HG02884 (cell line): ENCODE results near the gene CASR.
A peak's percentile ranks its signal among the peaks of the same experiment; 100 is the strongest.

Source experiments
- ATAC-seq: cut with Tn5 transposase; IDR thresholded peaks from one replicate; pipeline ENCODE4 v1.9.1; 2021; ENCODE audit warnings: mild to moderate bottlenecking, moderate library complexity; ENCODE audit not compliant: unreplicated experiment

Gene CASR

GRCh38 chr3:122301063-122301462 lies 117.6 kb downstream of the CASR start:
- ATAC-seq: peak; percentile 44

GRCh38 chr3:122305818-122306621 lies 122.6 kb downstream of the CASR start:
- no peak for ATAC-seq

- ATAC-seq: no peak
These were observed 123.1 kb downstream of the CASR start for GRCh38 chr3:122306622-122306953.

GRCh38 chr3:122307094-122307687 lies 123.7 kb downstream of the CASR start:
- ATAC-seq: no peak

GRCh38 chr3:122307976-122308375 lies 124.5 kb downstream of the CASR start:
- no peak for ATAC-seq

- ATAC-seq: no peak
These were observed 126.9 kb downstream of the CASR start for GRCh38 chr3:122310361-122310760.

- no peak for ATAC-seq
These were observed 129.4 kb downstream of the CASR start for GRCh38 chr3:122312826-122313225.

GRCh38 chr3:122313281-122313680 lies 129.8 kb downstream of the CASR start:
- ATAC-seq: no peak

GRCh38 chr3:122314228-122314876 lies 130.9 kb downstream of the CASR start:
- no peak for ATAC-seq

GRCh38 chr3:122315619-122316018 lies 132.2 kb downstream of the CASR start:
- ATAC-seq: no peak

- ATAC-seq: no peak
These were observed 132.9 kb downstream of the CASR start for GRCh38 chr3:122316368-122316767.

- ATAC-seq: no peak
These were observed 135.2 kb downstream of the CASR start for GRCh38 chr3:122318620-122319019.

GRCh38 chr3:122322095-122323075 lies 138.9 kb downstream of the CASR start:
- peak; percentile 52 for ATAC-seq

- ATAC-seq: no peak
These were observed 141.4 kb downstream of the CASR start, which contains the start of gene CSTA for GRCh38 chr3:122324871-122325323. CSTA (plus strand) TSS chr3:122325248; CDS start chr3:122325293, 45 bp downstream.

- no peak for ATAC-seq
These were observed 142.3 kb downstream of the CASR start for GRCh38 chr3:122325769-122326168.

- no peak for ATAC-seq
These were observed 148.4 kb downstream of the CASR start for GRCh38 chr3:122331886-122332285.

- no peak for ATAC-seq
These were observed 149.1 kb downstream of the CASR start for GRCh38 chr3:122332551-122332950.
